Esophagus muscularis mucosa (tissue), 4 donors: ENCODE measurements around the gene FBXO8. TPM values are rescaled to one million over a fixed set of nuclear protein-coding genes. Genes with fewer than 3 reads are reported as not detected.

Experiments used
- DNase-seq: peaks from one replicate; pipeline ENCODE4 v3.0.0-alpha.2; 2017; ENCODE audit errors: extremely low spot score
- H3K27ac ChIP-seq, 4 donors: fragments of 200-600 bp; sonication (generic); replicated peaks in 1 of 4; 1 replicate in 3 of 4; 2 replicates in 1 of 4; pipeline ENCODE4 v1.5.1; 2016 to 2019; ENCODE audit warnings: mild to moderate bottlenecking in 1 of 4
- H3K27me3 ChIP-seq, 4 donors: fragments of 200-600 bp; sonication (generic); one replicate each; pipeline versions ENCODE4 v1.5.1 to v1.6.0; 2016 to 2019
- H3K36me3 ChIP-seq, 4 donors: fragments of 200-600 bp; sonication (generic); one replicate each; pipeline ENCODE4 v1.5.1; 2016 to 2019
- H3K4me1 ChIP-seq, 4 donors: fragments of 200-600 bp; sonication (generic); one replicate each; pipeline ENCODE4 v1.5.1; 2016 to 2019
- H3K4me3 ChIP-seq, 4 donors: fragments of 200-600 bp; sonication (generic); 1 replicate in 2 of 4; 2 replicates in 2 of 4; pipeline ENCODE4 v1.5.1; 2016 to 2019; ENCODE audit warnings: mild to moderate bottlenecking in 4 of 4, moderate library complexity in 1 of 4
- H3K9me3 ChIP-seq, 4 donors: fragments of 200-600 bp; sonication (generic); 1 replicate in 3 of 4; 2 replicates in 1 of 4; pipeline ENCODE4 v1.5.1; 2016 to 2019
- EP300 ChIP-seq: sonication (generic); formaldehyde crosslinking; IDR thresholded peaks from one replicate; pipeline ENCODE4 v1.6.1; 2017; ENCODE audit warnings: antibody characterized with exemption
- POLR2A ChIP-seq: fragments of 450-650 bp; IDR thresholded peaks from one replicate; pipeline ENCODE4 v1.6.1; 2017; ENCODE audit warnings: antibody characterized with exemption, moderate library complexity, mild to moderate bottlenecking, low read depth
- POLR2AphosphoS5 ChIP-seq, 2 donors: sonication (generic); formaldehyde crosslinking; IDR thresholded peaks; one replicate each; pipeline ENCODE4 v1.6.1; 2017; ENCODE audit warnings: antibody characterized with exemption in 2 of 2
- WGBS: methylation state at CpG from one replicate; pipeline ENCODE4 v1.1.5; 2018; 5-methylcytosine and 5-hydroxymethylcytosine counted together
- intact Hi-C: fragments of 100-400 bp; cut with DNase I; formaldehyde crosslinking; loops from one replicate; pipeline ENCODE4 v1.15.1; 2023
- total RNA-seq, 4 donors: library from RNA; depleted of rRNA; stranded (reverse); fragments of >200 nt; gene quantifications; one replicate each; pipeline versions ENCODE4 v1.1.0 to v1.2.1, GENCODE V29; 2016
- TF ChIP-seq, protein P1 (sequence below), 3 experiments: fragments of 200-600 bp in 2 of 3; fragments of 450-650 bp in 1 of 3; sonication (generic) in 2 of 3; IDR thresholded peaks; one replicate each; pipeline ENCODE4 v1.5.1; 2017 to 2019; ENCODE audit warnings: antibody characterized with exemption in 3 of 3, mild to moderate bottlenecking in 2 of 3, moderate library complexity in 1 of 3

The FBXO8 gene
- total RNA-seq, 4 donors from 2014 or later = 32.0 to 48.0 (median 45.5) TPM

DNA sequence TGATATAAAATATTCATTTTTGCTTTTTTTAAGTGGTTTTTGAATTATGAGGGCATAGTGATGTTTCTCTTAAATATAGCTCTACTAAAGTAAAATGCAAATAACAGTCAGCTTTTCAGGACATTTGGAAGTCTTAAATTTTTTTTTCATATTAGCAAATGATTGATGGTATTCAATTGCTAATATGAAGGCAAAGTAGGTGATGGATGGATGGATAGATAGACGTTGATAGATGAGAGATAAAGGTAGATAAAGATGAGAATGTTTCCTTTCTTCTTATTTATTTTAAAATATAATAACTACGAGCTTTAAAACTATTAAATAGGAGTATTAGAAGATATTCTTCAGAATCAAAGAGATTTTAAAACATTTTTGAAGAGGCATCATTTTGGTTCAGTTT is 83.7 kb downstream of the FBXO8 start:
- DNase-seq = no peak
- no peaks in the 10 kb centered on the region for H3K36me3 ChIP-seq
- WGBS = 79% methylated on average over 2 of the region's 2 CpGs
- peaks cover 0 to 18% (median 6%) of the 10 kb centered on the region in 4 donors for H3K27me3 ChIP-seq
- TF ChIP-seq, protein P1, sequence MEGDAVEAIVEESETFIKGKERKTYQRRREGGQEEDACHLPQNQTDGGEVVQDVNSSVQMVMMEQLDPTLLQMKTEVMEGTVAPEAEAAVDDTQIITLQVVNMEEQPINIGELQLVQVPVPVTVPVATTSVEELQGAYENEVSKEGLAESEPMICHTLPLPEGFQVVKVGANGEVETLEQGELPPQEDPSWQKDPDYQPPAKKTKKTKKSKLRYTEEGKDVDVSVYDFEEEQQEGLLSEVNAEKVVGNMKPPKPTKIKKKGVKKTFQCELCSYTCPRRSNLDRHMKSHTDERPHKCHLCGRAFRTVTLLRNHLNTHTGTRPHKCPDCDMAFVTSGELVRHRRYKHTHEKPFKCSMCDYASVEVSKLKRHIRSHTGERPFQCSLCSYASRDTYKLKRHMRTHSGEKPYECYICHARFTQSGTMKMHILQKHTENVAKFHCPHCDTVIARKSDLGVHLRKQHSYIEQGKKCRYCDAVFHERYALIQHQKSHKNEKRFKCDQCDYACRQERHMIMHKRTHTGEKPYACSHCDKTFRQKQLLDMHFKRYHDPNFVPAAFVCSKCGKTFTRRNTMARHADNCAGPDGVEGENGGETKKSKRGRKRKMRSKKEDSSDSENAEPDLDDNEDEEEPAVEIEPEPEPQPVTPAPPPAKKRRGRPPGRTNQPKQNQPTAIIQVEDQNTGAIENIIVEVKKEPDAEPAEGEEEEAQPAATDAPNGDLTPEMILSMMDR (IDR thresholded peaks at IDR 0.05) = no peak
- TF ChIP-seq POLR2AphosphoS5 (IDR thresholded peaks at IDR 0.05) = no peak
- TF ChIP-seq POLR2A = no peak
- no peak for TF ChIP-seq EP300
- H3K4me1 ChIP-seq = no peaks in the 10 kb centered on the region
- H3K9me3 ChIP-seq = no peaks in the 10 kb centered on the region
- no peak overlapping the region for H3K27ac ChIP-seq
- intact Hi-C loops = no loop called here
- no peak overlapping the region for H3K4me3 ChIP-seq

DNA sequence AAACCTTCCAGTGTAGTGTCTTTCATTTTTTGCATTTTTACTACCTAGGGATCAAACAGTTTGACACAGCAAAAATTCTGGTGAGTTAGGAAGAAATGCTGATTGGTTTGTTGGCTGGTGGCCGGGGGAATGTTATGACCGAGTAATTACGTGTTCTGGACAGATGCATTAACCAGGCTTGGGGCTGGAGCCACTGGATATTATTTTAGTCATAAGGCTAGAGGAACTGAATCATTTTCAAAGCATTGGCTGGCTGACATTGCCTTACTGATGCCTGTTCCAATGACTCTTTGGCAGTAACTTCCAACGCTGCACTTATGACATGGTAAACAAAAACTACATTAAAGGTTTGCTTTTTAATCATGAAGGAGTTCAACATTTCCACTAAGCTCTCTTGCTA is 84.6 kb downstream of the FBXO8 start:
- Histone ChIP-seq H3K4me3 (no peak overlapping the region), H3K9me3 (no peaks in the 10 kb centered on the region), H3K27ac (no peak overlapping the region), H3K27me3 (peaks cover 0 to 18% (median 6%) of the 10 kb centered on the region in 4 donors), H3K4me1 (no peaks in the 10 kb centered on the region), H3K36me3 (no peaks in the 10 kb centered on the region)
- intact Hi-C loops = no loop called here
- WGBS = 51% methylated on average over 4 of the region's 4 CpGs
- TF ChIP-seq POLR2AphosphoS5 (IDR thresholded peaks at IDR 0.05) (no peak), EP300 (no peak), POLR2A (no peak)
- TF ChIP-seq, protein P1 (IDR thresholded peaks at IDR 0.05) = no peak
- no peak for DNase-seq

DNA sequence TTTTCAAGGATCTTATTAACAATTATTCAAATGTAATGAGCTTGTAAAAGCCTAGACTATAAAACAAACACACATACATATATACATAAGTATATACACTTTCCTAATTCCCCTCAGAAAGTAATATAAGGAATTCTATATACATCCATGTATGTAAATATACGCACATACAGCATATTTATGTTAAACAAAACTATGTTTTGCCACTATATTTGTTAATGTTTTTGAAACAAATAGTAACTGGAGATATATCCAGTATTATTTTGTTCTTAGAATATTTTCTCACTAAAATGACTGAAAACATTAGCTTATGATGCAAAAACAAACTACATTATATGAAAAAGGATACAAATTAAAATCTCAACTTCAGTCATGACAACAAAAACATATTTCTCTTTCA is 85.1 kb downstream of the FBXO8 start:
- Histone ChIP-seq H3K4me1 (no peaks in the 10 kb centered on the region), H3K4me3 (no peak overlapping the region), H3K36me3 (no peaks in the 10 kb centered on the region), H3K27ac (no peak overlapping the region), H3K27me3 (peaks cover 0 to 17% (median 6%) of the 10 kb centered on the region in 4 donors), H3K9me3 (no peaks in the 10 kb centered on the region)
- intact Hi-C loops = no loop called here
- WGBS = 98% methylated on average over 1 of the region's 1 CpG
- no peak for DNase-seq
- TF ChIP-seq POLR2AphosphoS5 (IDR thresholded peaks at IDR 0.05) = no peak
- no peak for TF ChIP-seq POLR2A
- TF ChIP-seq, protein P1 (IDR thresholded peaks at IDR 0.05) = no peak
- TF ChIP-seq EP300 = no peak

DNA sequence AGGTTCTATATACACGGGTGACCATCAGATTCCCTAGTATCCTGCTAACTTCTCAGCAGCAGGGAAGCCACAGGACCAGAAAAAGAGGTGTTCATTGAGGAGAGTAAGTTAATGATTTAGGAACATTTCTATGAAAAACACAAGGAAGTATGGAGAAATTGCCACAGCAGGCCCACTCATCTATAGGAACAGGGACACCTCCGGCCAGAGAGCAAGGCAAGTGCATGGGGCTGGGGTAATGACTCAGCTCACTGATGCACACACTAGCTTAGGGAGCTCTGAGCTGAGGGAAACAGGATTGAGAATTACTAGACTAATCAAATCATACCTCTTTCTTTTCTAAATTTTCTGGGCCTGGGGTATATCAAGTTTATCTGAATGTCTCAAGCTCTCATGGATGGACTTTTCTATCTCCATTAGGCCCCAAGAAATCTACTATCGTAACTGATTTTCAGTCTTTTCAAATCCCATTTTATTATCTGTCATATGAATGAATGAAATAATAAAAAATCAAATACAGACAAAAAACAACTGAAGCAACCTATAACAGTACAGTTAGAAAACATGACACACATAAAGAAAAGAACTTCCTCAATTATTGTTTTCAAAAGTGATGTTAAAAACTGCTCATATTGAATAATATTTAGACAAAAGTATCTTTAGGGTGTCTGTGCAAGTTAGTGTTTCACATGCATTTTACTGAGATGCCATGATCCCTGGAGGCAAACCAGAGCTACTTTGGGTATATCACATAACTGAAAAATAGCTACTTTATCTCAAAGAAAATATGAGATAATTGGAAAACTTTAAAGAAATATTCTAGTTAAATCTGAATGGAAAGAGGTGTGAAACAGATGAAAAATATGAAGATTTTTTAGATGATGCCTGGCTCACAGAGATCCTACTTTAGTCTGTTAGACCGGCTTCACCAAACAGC is 89.8 kb downstream of the FBXO8 start:
- Histone ChIP-seq H3K4me3 (no peak overlapping the region), H3K27ac (no peak overlapping the region), H3K4me1 (no peaks in the 10 kb centered on the region), H3K9me3 (no peaks in the 10 kb centered on the region), H3K36me3 (no peaks in the 10 kb centered on the region), H3K27me3 (peaks cover 0 to 9% (median 0%) of the 10 kb centered on the region in 4 donors)
- DNase-seq = no peak
- TF ChIP-seq POLR2A = no peak
- no peak for TF ChIP-seq POLR2AphosphoS5 (IDR thresholded peaks at IDR 0.05)
- TF ChIP-seq EP300 = no peak
- TF ChIP-seq, protein P1 (IDR thresholded peaks at IDR 0.05) = no peak
- intact Hi-C loops = no loop called here
- WGBS = 89% methylated on average over 4 of the region's 4 CpGs
